Measurements from ENCODE around the gene SPRY4. TPM values are rescaled to one million over a fixed set of nuclear protein-coding genes. Genes with fewer than 3 reads are reported as not detected.

SPRY4 gene
- polyA plus RNA-seq, 1 donor, result 41.7 TPM

DNA sequence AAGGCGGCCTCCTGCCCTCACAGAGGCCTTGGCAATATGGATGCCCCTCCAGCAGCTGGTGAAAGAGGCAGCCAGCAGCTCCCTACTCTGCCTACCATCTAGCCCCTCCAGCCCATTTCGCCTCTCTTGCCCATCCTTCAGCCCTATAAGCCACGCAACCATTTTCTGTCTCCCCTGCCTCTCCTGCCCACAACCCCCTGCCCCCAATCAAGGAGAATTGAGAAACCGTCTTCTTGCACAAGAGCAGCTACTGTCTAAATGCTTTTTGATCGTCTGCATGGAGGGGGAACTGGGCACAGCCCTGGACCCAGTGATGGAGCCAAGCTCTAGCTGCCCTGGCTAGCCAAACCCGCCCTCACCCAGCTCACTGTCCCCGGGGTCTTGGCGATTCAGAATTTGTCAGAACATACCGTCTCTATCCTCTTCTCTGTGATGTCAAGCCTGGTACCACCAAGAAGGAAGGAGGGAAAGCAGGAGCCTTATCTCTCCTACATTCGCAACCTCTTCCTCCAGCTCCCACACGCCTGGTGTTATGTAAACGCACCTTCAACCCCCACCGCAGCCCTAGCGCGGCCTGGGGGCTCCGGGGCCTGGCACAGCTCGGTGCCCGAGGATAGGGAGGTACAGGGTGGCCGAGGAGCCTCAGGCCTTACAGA is 1.2 kb downstream of the SPRY4 start:
- no peaks in the 10 kb centered on the region for H3K9me3 ChIP-seq (ENCODE audit: control insufficient read depth, low read depth, low read length)

GRCh38 chr5:142322747-142323479 is 1.9 kb downstream of the SPRY4 start:
- Histone ChIP-seq H3K27me3 (ENCODE audit: control insufficient read depth, insufficient read depth, low read length) (no peaks in the 10 kb centered on the region), H3K27ac (ENCODE audit: low read length) (peak overlapping the region; percentile 93), H3K4me3 (ENCODE audit: low read length) (peak overlapping the region; percentile 93), H3K36me3 (ENCODE audit: control insufficient read depth, insufficient read depth, low read length) (peaks cover 8% of the 10 kb centered on the region), H3K9me3 (ENCODE audit: control insufficient read depth, low read depth, low read length) (no peaks in the 10 kb centered on the region), H3K4me1 (ENCODE audit: control insufficient read depth, insufficient read depth, low read length) (peaks cover 41% of the 10 kb centered on the region)
- WGBS (ENCODE audit: insufficient coverage, low lambda C conversion rate), result no CpG with 5 or more reads among the region's 15 CpGs
- peak in 1 of 2 donors; percentile 44 for DNase-seq

More for the DNA sequence above, 1.2 kb downstream of the SPRY4 start:
- H3K27me3 ChIP-seq (ENCODE audit: control insufficient read depth, insufficient read depth, low read length), result no peaks in the 10 kb centered on the region
- H3K4me1 ChIP-seq (ENCODE audit: control insufficient read depth, insufficient read depth, low read length), result peaks cover 41% of the 10 kb centered on the region
- H3K27ac ChIP-seq (ENCODE audit: low read length), result peak overlapping the region; percentile 93
- peak overlapping the region; percentile 93 for H3K4me3 ChIP-seq (ENCODE audit: low read length)
- WGBS (ENCODE audit: insufficient coverage, low lambda C conversion rate), result no CpG with 5 or more reads among the region's 19 CpGs
- peak in 1 of 2 donors; percentile 55 for DNase-seq
- peaks cover 4% of the 10 kb centered on the region for H3K36me3 ChIP-seq (ENCODE audit: control insufficient read depth, insufficient read depth, low read length)

DNA sequence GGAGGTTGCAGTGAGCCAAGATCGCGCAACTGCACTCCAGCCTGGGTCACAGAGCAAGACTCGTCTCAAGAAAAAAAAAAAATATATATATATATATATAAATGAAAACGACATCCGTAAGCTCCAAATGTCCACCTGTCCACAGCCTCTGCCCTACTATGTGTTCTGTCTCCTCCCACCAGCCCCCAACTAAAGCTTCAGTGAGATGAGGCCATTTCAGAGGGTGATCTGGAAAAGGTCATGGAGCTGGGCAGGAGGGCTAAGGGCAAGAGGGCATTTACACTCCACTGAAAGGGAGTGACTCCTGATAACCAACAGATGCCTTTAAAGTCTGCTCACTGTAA is 2.4 kb downstream of the SPRY4 start:
- Histone ChIP-seq H3K36me3 (ENCODE audit: control insufficient read depth, insufficient read depth, low read length) (peaks cover 8% of the 10 kb centered on the region), H3K9me3 (ENCODE audit: control insufficient read depth, low read depth, low read length) (no peaks in the 10 kb centered on the region), H3K27me3 (ENCODE audit: control insufficient read depth, insufficient read depth, low read length) (no peaks in the 10 kb centered on the region), H3K27ac (ENCODE audit: low read length) (peak overlapping the region; percentile 93), H3K4me3 (ENCODE audit: low read length) (peak overlapping the region; percentile 93), H3K4me1 (ENCODE audit: control insufficient read depth, insufficient read depth, low read length) (peaks cover 42% of the 10 kb centered on the region)
- no CpG with 5 or more reads among the region's 5 CpGs for WGBS (ENCODE audit: insufficient coverage, low lambda C conversion rate)
- no peak for DNase-seq

DNA sequence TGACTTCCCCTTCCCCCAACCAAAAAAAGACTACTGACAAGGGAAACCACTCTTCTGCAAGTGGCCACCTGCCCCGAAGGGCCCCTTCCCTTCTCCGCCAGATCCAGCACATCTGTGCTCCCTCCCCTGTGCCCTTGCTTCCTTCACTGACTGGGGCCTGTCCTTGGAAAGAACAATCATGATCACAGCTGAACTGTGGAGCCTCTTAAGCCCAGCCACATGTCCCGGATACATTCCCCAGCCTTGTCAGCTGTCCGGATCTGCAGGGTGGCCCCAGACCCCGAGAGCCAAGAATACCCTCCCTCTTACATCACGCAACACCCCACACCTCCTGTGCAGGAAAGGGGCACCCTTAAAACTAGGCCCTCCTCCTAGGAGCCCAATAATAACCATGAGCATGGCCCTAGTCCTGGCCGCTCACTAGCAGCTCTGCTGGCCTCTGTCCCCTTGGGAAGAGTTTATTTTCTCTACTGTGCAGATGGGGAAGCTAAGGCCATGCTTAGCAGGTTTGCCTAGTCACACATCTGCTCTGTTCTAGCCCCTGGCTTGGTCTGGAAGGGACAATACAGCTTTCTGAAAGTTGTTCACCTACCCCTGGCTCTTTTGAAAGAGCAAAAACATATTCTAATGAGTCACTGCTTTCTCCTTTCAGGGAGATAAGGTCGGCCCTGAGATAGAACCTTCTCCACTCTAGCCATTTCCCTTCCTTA is 3.8 kb downstream of the SPRY4 start:
- Histone ChIP-seq H3K4me1 (ENCODE audit: control insufficient read depth, insufficient read depth, low read length) (peaks cover 48% of the 10 kb centered on the region), H3K27ac (ENCODE audit: low read length) (peak overlapping the region; percentile 66), H3K27me3 (ENCODE audit: control insufficient read depth, insufficient read depth, low read length) (no peaks in the 10 kb centered on the region), H3K4me3 (ENCODE audit: low read length) (peak overlapping the region; percentile 29), H3K9me3 (ENCODE audit: control insufficient read depth, low read depth, low read length) (no peaks in the 10 kb centered on the region), H3K36me3 (ENCODE audit: control insufficient read depth, insufficient read depth, low read length) (peaks cover 15% of the 10 kb centered on the region)
- peak; percentile 50 to 74 for DNase-seq
- WGBS (ENCODE audit: insufficient coverage, low lambda C conversion rate), result no CpG with 5 or more reads among the region's 8 CpGs

DNA sequence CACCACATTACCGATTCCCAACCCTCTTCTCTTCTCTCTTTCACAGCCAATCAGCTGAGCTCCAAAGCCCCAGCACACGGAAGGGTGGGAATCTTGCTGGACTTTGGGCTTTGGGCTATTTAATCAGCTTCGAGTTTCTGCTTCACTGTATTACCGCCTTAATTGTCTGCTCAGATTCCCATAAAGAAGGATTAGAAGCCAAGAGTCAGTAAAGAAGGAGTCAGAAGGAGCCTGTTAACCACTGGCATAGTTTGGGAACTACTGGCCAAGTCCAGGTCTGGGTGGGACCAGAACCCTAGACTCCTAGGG is 4.4 kb downstream of the SPRY4 start:
- Histone ChIP-seq H3K36me3 (ENCODE audit: control insufficient read depth, insufficient read depth, low read length) (peaks cover 15% of the 10 kb centered on the region), H3K4me3 (ENCODE audit: low read length) (peak overlapping the region; percentile 29), H3K9me3 (ENCODE audit: control insufficient read depth, low read depth, low read length) (no peaks in the 10 kb centered on the region), H3K27ac (ENCODE audit: low read length) (peak overlapping the region; percentile 66), H3K4me1 (ENCODE audit: control insufficient read depth, insufficient read depth, low read length) (peaks cover 52% of the 10 kb centered on the region), H3K27me3 (ENCODE audit: control insufficient read depth, insufficient read depth, low read length) (no peaks in the 10 kb centered on the region)
- no CpG with 5 or more reads among the region's 4 CpGs for WGBS (ENCODE audit: insufficient coverage, low lambda C conversion rate)
- DNase-seq, result peak; percentile 60 to 82

DNA sequence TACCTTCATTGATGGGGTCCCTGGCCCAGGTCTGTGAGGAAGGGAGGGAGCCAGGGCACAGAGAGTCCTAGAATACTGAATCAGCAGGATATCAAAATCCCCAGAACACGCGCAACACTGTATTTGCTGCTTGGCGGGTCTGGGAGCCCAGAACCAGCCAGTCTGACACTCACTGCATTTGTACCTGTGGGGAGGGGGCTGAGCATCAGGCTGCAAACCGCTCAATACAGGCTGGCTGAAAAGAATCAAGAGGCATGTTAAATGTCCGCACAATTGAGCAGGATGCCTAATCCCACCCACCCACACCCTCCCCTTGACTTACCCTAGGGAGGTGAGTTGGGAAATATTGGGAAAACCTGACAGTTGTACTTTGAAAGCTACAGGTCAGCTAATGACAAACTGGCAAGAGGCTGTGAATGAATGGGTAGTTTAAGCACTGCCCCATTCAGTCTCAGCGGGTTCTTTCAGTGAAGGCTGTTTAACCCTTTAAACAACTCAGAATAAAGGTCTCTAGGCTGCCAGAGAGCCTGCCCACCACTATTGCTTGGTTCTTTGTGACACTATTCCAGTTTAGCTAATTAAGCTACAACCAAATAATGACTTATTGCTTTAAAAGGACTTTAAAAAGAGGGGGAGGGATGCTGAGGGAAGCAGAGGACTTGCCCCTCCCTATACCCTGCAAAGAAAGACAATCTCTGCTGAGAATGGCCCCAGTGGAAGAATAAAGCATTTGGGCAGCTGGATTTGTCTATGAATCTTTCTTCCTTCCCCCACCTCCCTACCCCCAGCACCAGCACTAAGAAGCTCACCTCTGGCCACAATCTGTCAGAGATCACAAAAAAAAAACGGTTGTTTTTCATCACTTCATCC is 5.0 kb downstream of the SPRY4 start:
- Histone ChIP-seq H3K4me3 (ENCODE audit: low read length) (no peak overlapping the region), H3K27me3 (ENCODE audit: control insufficient read depth, insufficient read depth, low read length) (no peaks in the 10 kb centered on the region), H3K4me1 (ENCODE audit: control insufficient read depth, insufficient read depth, low read length) (peaks cover 52% of the 10 kb centered on the region), H3K9me3 (ENCODE audit: control insufficient read depth, low read depth, low read length) (no peaks in the 10 kb centered on the region), H3K36me3 (ENCODE audit: control insufficient read depth, insufficient read depth, low read length) (peaks cover 17% of the 10 kb centered on the region), H3K27ac (ENCODE audit: low read length) (peak overlapping the region; percentile 66)
- WGBS (ENCODE audit: insufficient coverage, low lambda C conversion rate), result no CpG with 5 or more reads among the region's 7 CpGs
- no peak for DNase-seq

DNA sequence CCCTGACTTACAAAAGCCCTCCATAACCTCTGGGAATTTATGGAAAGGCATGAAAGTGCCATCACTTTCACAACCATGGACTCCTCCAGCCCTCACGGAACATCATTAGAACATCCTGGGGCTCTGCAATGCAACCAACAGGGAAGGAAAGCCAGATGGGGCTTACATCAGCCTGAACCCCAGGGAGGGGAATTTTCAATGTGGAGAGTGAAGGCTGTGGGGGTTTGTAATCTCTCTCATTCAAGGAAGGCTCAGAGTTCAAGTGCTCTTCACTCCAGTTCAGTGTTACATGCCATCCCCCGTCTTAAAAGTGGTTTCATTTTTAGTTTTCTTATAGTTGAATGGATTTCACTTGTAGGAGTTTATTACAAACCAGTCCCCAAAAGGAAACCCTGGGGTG is 5.7 kb downstream of the SPRY4 start:
- Histone ChIP-seq H3K27ac (ENCODE audit: low read length) (peak overlapping the region; percentile 19), H3K27me3 (ENCODE audit: control insufficient read depth, insufficient read depth, low read length) (no peaks in the 10 kb centered on the region), H3K9me3 (ENCODE audit: control insufficient read depth, low read depth, low read length) (no peaks in the 10 kb centered on the region), H3K4me1 (ENCODE audit: control insufficient read depth, insufficient read depth, low read length) (peaks cover 52% of the 10 kb centered on the region), H3K36me3 (ENCODE audit: control insufficient read depth, insufficient read depth, low read length) (peaks cover 23% of the 10 kb centered on the region), H3K4me3 (ENCODE audit: low read length) (no peak overlapping the region)
- WGBS (ENCODE audit: insufficient coverage, low lambda C conversion rate), result 0% methylated on average over 1 of the region's 2 CpGs
- peak in 1 of 2 donors; percentile 48 for DNase-seq

- no peaks in the 10 kb centered on the region for H3K27me3 ChIP-seq (ENCODE audit: control insufficient read depth, insufficient read depth, low read length)
- no peak for DNase-seq
- no peak overlapping the region for H3K4me3 ChIP-seq (ENCODE audit: low read length)
- peaks cover 37% of the 10 kb centered on the region for H3K36me3 ChIP-seq (ENCODE audit: control insufficient read depth, insufficient read depth, low read length)
- H3K9me3 ChIP-seq (ENCODE audit: control insufficient read depth, low read depth, low read length), result no peaks in the 10 kb centered on the region
- WGBS (ENCODE audit: insufficient coverage, low lambda C conversion rate), result no CpG with 5 or more reads among the region's 5 CpGs
- H3K4me1 ChIP-seq (ENCODE audit: control insufficient read depth, insufficient read depth, low read length), result peaks cover 52% of the 10 kb centered on the region
- H3K27ac ChIP-seq (ENCODE audit: low read length), result no peak overlapping the region
These were observed 7.1 kb downstream of the SPRY4 start for GRCh38 chr5:142317753-142318152.

- WGBS (ENCODE audit: insufficient coverage, low lambda C conversion rate), result no CpG with 5 or more reads among the region's 5 CpGs
- no peaks in the 10 kb centered on the region for H3K27me3 ChIP-seq (ENCODE audit: control insufficient read depth, insufficient read depth, low read length)
- H3K36me3 ChIP-seq (ENCODE audit: control insufficient read depth, insufficient read depth, low read length), result peaks cover 42% of the 10 kb centered on the region
- H3K27ac ChIP-seq (ENCODE audit: low read length), result no peak overlapping the region
- H3K4me3 ChIP-seq (ENCODE audit: low read length), result no peak overlapping the region
- no peaks in the 10 kb centered on the region for H3K9me3 ChIP-seq (ENCODE audit: control insufficient read depth, low read depth, low read length)
- H3K4me1 ChIP-seq (ENCODE audit: control insufficient read depth, insufficient read depth, low read length), result peaks cover 46% of the 10 kb centered on the region
- no peak for DNase-seq
These were observed 7.6 kb downstream of the SPRY4 start for GRCh38 chr5:142317173-142317572.

GRCh38 chr5:142316681-142317080 is 8.1 kb downstream of the SPRY4 start:
- Histone ChIP-seq H3K27me3 (ENCODE audit: control insufficient read depth, insufficient read depth, low read length) (no peaks in the 10 kb centered on the region), H3K4me3 (ENCODE audit: low read length) (no peak overlapping the region), H3K4me1 (ENCODE audit: control insufficient read depth, insufficient read depth, low read length) (peaks cover 41% of the 10 kb centered on the region), H3K9me3 (ENCODE audit: control insufficient read depth, low read depth, low read length) (no peaks in the 10 kb centered on the region), H3K27ac (ENCODE audit: low read length) (no peak overlapping the region), H3K36me3 (ENCODE audit: control insufficient read depth, insufficient read depth, low read length) (peaks cover 43% of the 10 kb centered on the region)
- WGBS (ENCODE audit: insufficient coverage, low lambda C conversion rate), result 100% methylated on average over 1 of the region's 6 CpGs
- no peak for DNase-seq

Data from large intestine (tissue), 3 donors.